Measurements from ENCODE around the gene KAT2B.

The KAT2B gene

DNA sequence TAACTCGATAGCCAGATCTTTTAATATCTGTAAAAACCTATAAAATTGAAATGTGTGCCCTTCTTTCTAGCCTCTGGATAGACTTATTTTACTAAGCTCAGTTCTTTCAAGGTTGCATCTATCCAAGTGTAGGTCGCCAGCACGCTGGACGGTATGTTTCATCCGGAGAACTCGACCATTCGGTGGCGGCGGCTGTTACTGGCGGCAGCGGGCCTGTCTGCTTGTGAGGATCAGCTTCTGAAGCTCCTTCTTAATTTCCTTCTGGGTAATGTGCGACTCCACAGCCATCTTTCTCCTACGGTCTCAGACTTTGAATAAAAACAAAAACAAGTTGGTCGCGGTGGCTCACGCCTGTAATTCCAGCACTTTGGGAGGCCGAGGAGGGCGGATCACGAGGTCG is 32.3 kb upstream of the KAT2B start:
- Histone ChIP-seq H3K4me3 (ENCODE audit: insufficient read depth in 1 of 2, low read depth in 1 of 2, low read length in 2 of 2) (no peak overlapping the region), H3K14ac (ENCODE audit: low read length in 2 of 2) (no peak overlapping the region), H3K79me1 (replicated peaks; ENCODE audit: low read length, poor library complexity, severe bottlenecking) (no peaks in the 10 kb centered on the region), H2BK5ac (ENCODE audit: low read depth, low read length, poor library complexity, severe bottlenecking) (no peak overlapping the region), H2AK5ac (ENCODE audit: low read length, severe bottlenecking) (no peak overlapping the region), H2BK12ac (ENCODE audit: low read length in 2 of 2) (no peak overlapping the region), H3K4me1 (ENCODE audit: control insufficient read depth, insufficient read depth, low read depth, low read length) (no peaks in the 10 kb centered on the region), H4K8ac (ENCODE audit: low read length) (no peak overlapping the region), H3K4me2 (ENCODE audit: low read length, poor library complexity, severe bottlenecking) (no peak overlapping the region), H3K27me3 (ENCODE audit: control insufficient read depth in 1 of 2, insufficient read depth in 1 of 2, low read length in 2 of 2) (no peaks in the 10 kb centered on the region), H4K91ac (ENCODE audit: low read length) (no peak overlapping the region), H2BK120ac (ENCODE audit: low read depth, low read length) (no peak overlapping the region), H3K9me3 (ENCODE audit: control insufficient read depth, low read length) (no peaks in the 10 kb centered on the region), H3K9ac (ENCODE audit: low read length) (no peak overlapping the region), H3K27ac (ENCODE audit: low read length, poor library complexity, severe bottlenecking) (no peak overlapping the region), H3K23ac (ENCODE audit: low read length in 2 of 2) (no peak overlapping the region), H3K36me3 (ENCODE audit: control insufficient read depth in 1 of 2, insufficient read depth in 2 of 2, low read depth in 1 of 2, low read length in 2 of 2) (no peaks in the 10 kb centered on the region), H3K4ac (ENCODE audit: low read depth in 1 of 2, low read length in 2 of 2) (no peak overlapping the region), H3K18ac (ENCODE audit: low read depth in 1 of 2, low read length in 2 of 2) (no peak overlapping the region), H2BK15ac (ENCODE audit: low read depth, poor library complexity, severe bottlenecking) (no peak overlapping the region), H2AFZ (ENCODE audit: low read depth, low read length) (no peak overlapping the region)
- WGBS: 97% methylated on average over 20 of the region's 20 CpGs
- no peak for DNase-seq

DNA sequence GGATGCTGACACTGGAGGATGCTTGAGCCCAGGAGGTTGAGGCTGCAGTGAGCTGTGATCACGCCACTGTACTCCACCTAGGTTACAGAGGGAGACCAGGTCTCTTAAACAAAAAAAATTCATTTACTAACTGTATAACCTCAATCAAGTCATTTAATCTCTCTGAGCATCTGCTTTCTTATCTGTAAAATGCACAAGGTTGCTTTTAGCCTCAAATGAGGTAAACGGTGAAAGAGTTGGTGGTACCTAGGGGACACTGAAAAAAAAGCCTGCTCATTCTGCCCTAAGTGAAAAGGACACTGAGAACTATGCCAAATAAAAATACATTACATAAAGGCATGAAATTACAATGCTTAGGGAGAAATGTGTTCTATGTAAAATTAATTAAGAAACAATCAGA is 31.6 kb upstream of the KAT2B start:
- Histone ChIP-seq H2AFZ (ENCODE audit: low read depth, low read length) (no peak overlapping the region), H2BK12ac (ENCODE audit: low read length in 2 of 2) (no peak overlapping the region), H2BK15ac (ENCODE audit: low read depth, poor library complexity, severe bottlenecking) (no peak overlapping the region), H2AK5ac (ENCODE audit: low read length, severe bottlenecking) (no peak overlapping the region), H3K4ac (ENCODE audit: low read depth in 1 of 2, low read length in 2 of 2) (no peak overlapping the region), H3K4me1 (ENCODE audit: control insufficient read depth, insufficient read depth, low read depth, low read length) (no peaks in the 10 kb centered on the region), H3K4me2 (ENCODE audit: low read length, poor library complexity, severe bottlenecking) (no peak overlapping the region), H2BK5ac (ENCODE audit: low read depth, low read length, poor library complexity, severe bottlenecking) (no peak overlapping the region), H3K9ac (ENCODE audit: low read length) (no peak overlapping the region), H3K4me3 (ENCODE audit: insufficient read depth in 1 of 2, low read depth in 1 of 2, low read length in 2 of 2) (no peak overlapping the region), H3K23ac (ENCODE audit: low read length in 2 of 2) (no peak overlapping the region), H4K8ac (ENCODE audit: low read length) (no peak overlapping the region), H3K14ac (ENCODE audit: low read length in 2 of 2) (no peak overlapping the region), H3K18ac (ENCODE audit: low read depth in 1 of 2, low read length in 2 of 2) (no peak overlapping the region), H4K91ac (ENCODE audit: low read length) (no peak overlapping the region), H3K27ac (ENCODE audit: low read length, poor library complexity, severe bottlenecking) (no peak overlapping the region), H3K36me3 (ENCODE audit: control insufficient read depth in 1 of 2, insufficient read depth in 2 of 2, low read depth in 1 of 2, low read length in 2 of 2) (no peaks in the 10 kb centered on the region), H2BK120ac (ENCODE audit: low read depth, low read length) (no peak overlapping the region), H3K27me3 (ENCODE audit: control insufficient read depth in 1 of 2, insufficient read depth in 1 of 2, low read length in 2 of 2) (no peaks in the 10 kb centered on the region), H3K9me3 (ENCODE audit: control insufficient read depth, low read length) (no peaks in the 10 kb centered on the region), H3K79me1 (replicated peaks; ENCODE audit: low read length, poor library complexity, severe bottlenecking) (no peaks in the 10 kb centered on the region)
- no peak for DNase-seq
- WGBS: 100% methylated on average over 2 of the region's 2 CpGs

DNA sequence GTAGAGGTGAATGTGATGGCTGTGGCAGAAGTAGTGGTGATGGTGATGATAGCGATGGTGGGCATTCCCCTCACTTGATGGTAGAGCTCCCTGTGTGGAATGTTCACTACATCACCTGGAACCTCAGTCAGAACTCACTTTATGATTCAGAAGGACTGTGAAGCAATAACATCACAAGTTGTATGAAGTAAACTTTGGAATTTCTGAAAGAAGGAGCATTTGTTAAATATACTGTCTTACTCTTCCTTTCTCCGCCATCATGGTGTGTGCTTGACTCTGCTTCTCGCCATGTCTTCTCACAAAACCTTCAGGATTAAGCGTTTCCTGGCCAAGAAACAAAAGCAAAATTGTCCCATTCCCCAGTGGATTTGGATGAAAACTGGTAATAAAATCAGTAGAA is 28.1 kb upstream of the KAT2B start, which contains the start of gene PP2D1:
Gene PP2D1 (minus strand): TSS at position 101 of the 400 bp plus-strand sequence. CDS start 192 bp downstream, outside the sequence.
- Histone ChIP-seq H3K79me1 (replicated peaks; ENCODE audit: low read length, poor library complexity, severe bottlenecking) (no peaks in the 10 kb centered on the region), H3K36me3 (ENCODE audit: control insufficient read depth in 1 of 2, insufficient read depth in 2 of 2, low read depth in 1 of 2, low read length in 2 of 2) (no peaks in the 10 kb centered on the region), H2AFZ (ENCODE audit: low read depth, low read length) (no peak within 1 kb of the TSS), H3K4me1 (ENCODE audit: control insufficient read depth, insufficient read depth, low read depth, low read length) (no peaks in the 10 kb centered on the region), H4K8ac (ENCODE audit: low read length) (no peak within 1 kb of the TSS), H3K9ac (ENCODE audit: low read length) (no peak within 1 kb of the TSS), H3K4ac (ENCODE audit: low read depth in 1 of 2, low read length in 2 of 2) (no peak within 1 kb of the TSS), H4K91ac (ENCODE audit: low read length) (no peak within 1 kb of the TSS), H2BK15ac (ENCODE audit: low read depth, poor library complexity, severe bottlenecking) (no peak within 1 kb of the TSS), H3K4me2 (ENCODE audit: low read length, poor library complexity, severe bottlenecking) (no peak within 1 kb of the TSS), H2AK5ac (ENCODE audit: low read length, severe bottlenecking) (no peak within 1 kb of the TSS), H3K4me3 (ENCODE audit: insufficient read depth in 1 of 2, low read depth in 1 of 2, low read length in 2 of 2) (no peak within 1 kb of the TSS), H3K23ac (ENCODE audit: low read length in 2 of 2) (no peak within 1 kb of the TSS), H3K27ac (ENCODE audit: low read length, poor library complexity, severe bottlenecking) (no peak within 1 kb of the TSS), H2BK120ac (ENCODE audit: low read depth, low read length) (no peak within 1 kb of the TSS), H3K14ac (ENCODE audit: low read length in 2 of 2) (no peak within 1 kb of the TSS), H3K27me3 (ENCODE audit: control insufficient read depth in 1 of 2, insufficient read depth in 1 of 2, low read length in 2 of 2) (no peaks in the 10 kb centered on the region), H3K9me3 (ENCODE audit: control insufficient read depth, low read length) (no peaks in the 10 kb centered on the region), H3K18ac (ENCODE audit: low read depth in 1 of 2, low read length in 2 of 2) (no peak within 1 kb of the TSS), H2BK5ac (ENCODE audit: low read depth, low read length, poor library complexity, severe bottlenecking) (no peak within 1 kb of the TSS), H2BK12ac (ENCODE audit: low read length in 2 of 2) (no peak within 1 kb of the TSS)
- DNase-seq: no peak
- 100% methylated on average over 4 of the region's 4 CpGs for WGBS

DNA sequence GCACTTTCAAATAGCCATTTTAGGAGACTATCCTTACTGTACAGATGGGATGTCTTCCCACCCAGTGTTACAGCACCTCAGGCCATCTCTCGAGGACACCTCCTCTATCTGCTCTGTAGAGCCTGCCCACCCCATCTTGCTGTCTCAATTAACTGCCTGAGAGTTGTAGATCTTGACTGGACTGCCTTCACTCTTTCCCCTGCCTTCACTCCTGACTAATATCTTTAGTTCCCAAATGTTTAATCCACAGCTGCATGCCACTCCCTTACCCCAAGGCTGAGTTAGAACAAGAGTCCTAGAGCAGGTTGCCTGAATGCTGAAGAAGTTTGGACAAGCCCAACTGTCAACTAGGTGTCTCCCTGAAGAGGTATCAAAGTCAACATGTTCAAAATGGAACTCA is 26.9 kb upstream of the KAT2B start:
- Histone ChIP-seq H3K4ac (ENCODE audit: low read depth in 1 of 2, low read length in 2 of 2) (no peak overlapping the region), H3K14ac (ENCODE audit: low read length in 2 of 2) (no peak overlapping the region), H3K9ac (ENCODE audit: low read length) (no peak overlapping the region), H4K91ac (ENCODE audit: low read length) (no peak overlapping the region), H3K18ac (ENCODE audit: low read depth in 1 of 2, low read length in 2 of 2) (no peak overlapping the region), H3K4me3 (ENCODE audit: insufficient read depth in 1 of 2, low read depth in 1 of 2, low read length in 2 of 2) (no peak overlapping the region), H3K23ac (ENCODE audit: low read length in 2 of 2) (no peak overlapping the region), H2BK12ac (ENCODE audit: low read length in 2 of 2) (no peak overlapping the region), H2BK15ac (ENCODE audit: low read depth, poor library complexity, severe bottlenecking) (no peak overlapping the region), H2AK5ac (ENCODE audit: low read length, severe bottlenecking) (no peak overlapping the region), H3K4me2 (ENCODE audit: low read length, poor library complexity, severe bottlenecking) (no peak overlapping the region), H4K8ac (ENCODE audit: low read length) (no peak overlapping the region), H3K9me3 (ENCODE audit: control insufficient read depth, low read length) (no peaks in the 10 kb centered on the region), H3K27ac (ENCODE audit: low read length, poor library complexity, severe bottlenecking) (no peak overlapping the region), H2BK120ac (ENCODE audit: low read depth, low read length) (no peak overlapping the region), H2AFZ (ENCODE audit: low read depth, low read length) (no peak overlapping the region), H3K79me1 (replicated peaks; ENCODE audit: low read length, poor library complexity, severe bottlenecking) (no peaks in the 10 kb centered on the region), H2BK5ac (ENCODE audit: low read depth, low read length, poor library complexity, severe bottlenecking) (no peak overlapping the region), H3K36me3 (ENCODE audit: control insufficient read depth in 1 of 2, insufficient read depth in 2 of 2, low read depth in 1 of 2, low read length in 2 of 2) (no peaks in the 10 kb centered on the region), H3K4me1 (ENCODE audit: control insufficient read depth, insufficient read depth, low read depth, low read length) (no peaks in the 10 kb centered on the region), H3K27me3 (ENCODE audit: control insufficient read depth in 1 of 2, insufficient read depth in 1 of 2, low read length in 2 of 2) (no peaks in the 10 kb centered on the region)
- 95% methylated on average over 1 of the region's 1 CpG for WGBS
- no peak for DNase-seq
